22Rv1 (cell line): ENCODE results near the gene GBE1.

Source experiments
- CTCF ChIP-seq: fragments of 450-650 bp; IDR thresholded peaks from 2 replicates; pipeline ENCODE4 v1.5.1; 2017; ENCODE audit warnings: mild to moderate bottlenecking
- ZFX ChIP-seq: fragments of 450-650 bp; IDR thresholded peaks from 2 replicates; pipeline ENCODE4 v1.6.1; 2017; ENCODE audit warnings: antibody characterized with exemption, borderline replicate concordance

- TF ChIP-seq CTCF = no peak
- no peak for TF ChIP-seq ZFX
Observed at GRCh38 chr3:81764665-81765064, 3.2 kb upstream of the GBE1 start.
